GM12864 (cell line): ENCODE data around the gene APOO.

Source experiments
- DNase-seq: peaks from one replicate; pipeline ENCODE4 v3.0.0-alpha.2; 2011; ENCODE audit warnings: low read depth
- H3K4me3 ChIP-seq: 2 replicates; pipeline ENCODE4 v1.5.1; 2011; ENCODE audit warnings: mild to moderate bottlenecking, low read depth, low read length, control low read depth
- TF ChIP-seq, protein P1 (sequence below): IDR thresholded peaks from 2 replicates; pipeline ENCODE4 v1.5.1; 2011; ENCODE audit warnings: low read depth, mild to moderate bottlenecking, moderate library complexity, low read length, control low read depth, inconsistent platforms; ENCODE audit errors: missing control alignments

Gene APOO

DNA sequence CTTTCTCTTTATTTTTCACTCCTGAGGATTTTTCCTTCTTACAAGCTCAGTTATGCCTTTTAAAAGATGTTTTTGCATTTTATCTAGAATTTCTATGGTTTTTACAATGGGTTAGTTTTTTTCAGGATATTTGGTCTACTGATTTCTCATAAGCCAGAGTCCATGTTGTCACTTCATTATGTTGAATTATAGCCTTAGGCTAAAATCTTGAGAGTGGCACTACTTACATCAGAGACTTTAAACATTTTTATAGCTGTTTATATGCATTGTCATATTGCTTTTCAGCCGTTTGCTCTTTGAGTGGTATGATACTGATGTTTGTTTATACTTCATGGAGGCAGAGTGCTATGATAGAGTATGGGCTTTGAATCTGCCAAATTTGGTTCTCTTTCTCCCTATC is 36.5 kb upstream of the APOO start:
- no peak overlapping the region for H3K4me3 ChIP-seq
- TF ChIP-seq, protein P1, sequence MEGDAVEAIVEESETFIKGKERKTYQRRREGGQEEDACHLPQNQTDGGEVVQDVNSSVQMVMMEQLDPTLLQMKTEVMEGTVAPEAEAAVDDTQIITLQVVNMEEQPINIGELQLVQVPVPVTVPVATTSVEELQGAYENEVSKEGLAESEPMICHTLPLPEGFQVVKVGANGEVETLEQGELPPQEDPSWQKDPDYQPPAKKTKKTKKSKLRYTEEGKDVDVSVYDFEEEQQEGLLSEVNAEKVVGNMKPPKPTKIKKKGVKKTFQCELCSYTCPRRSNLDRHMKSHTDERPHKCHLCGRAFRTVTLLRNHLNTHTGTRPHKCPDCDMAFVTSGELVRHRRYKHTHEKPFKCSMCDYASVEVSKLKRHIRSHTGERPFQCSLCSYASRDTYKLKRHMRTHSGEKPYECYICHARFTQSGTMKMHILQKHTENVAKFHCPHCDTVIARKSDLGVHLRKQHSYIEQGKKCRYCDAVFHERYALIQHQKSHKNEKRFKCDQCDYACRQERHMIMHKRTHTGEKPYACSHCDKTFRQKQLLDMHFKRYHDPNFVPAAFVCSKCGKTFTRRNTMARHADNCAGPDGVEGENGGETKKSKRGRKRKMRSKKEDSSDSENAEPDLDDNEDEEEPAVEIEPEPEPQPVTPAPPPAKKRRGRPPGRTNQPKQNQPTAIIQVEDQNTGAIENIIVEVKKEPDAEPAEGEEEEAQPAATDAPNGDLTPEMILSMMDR: no peak
- DNase-seq: no peak

- no peak overlapping the region for H3K4me3 ChIP-seq
- no peak for DNase-seq
- TF ChIP-seq, protein P1: no peak
Observed at GRCh38 chrX:23939203-23939602, 31.5 kb upstream of the APOO start.

GRCh38 chrX:23938690-23939089 is 31.0 kb upstream of the APOO start:
- H3K4me3 ChIP-seq: no peak overlapping the region
- TF ChIP-seq, protein P1: no peak
- DNase-seq: no peak

- H3K4me3 ChIP-seq: no peak overlapping the region
- TF ChIP-seq, protein P1: no peak
- DNase-seq: no peak
Observed at GRCh38 chrX:23937100-23937499, 29.4 kb upstream of the APOO start.

- TF ChIP-seq, protein P1: no peak
- H3K4me3 ChIP-seq: no peak overlapping the region
- no peak for DNase-seq
Observed at GRCh38 chrX:23936180-23936579, 28.4 kb upstream of the APOO start.

GRCh38 chrX:23935106-23935505 is 27.4 kb upstream of the APOO start:
- DNase-seq: no peak
- no peak overlapping the region for H3K4me3 ChIP-seq
- TF ChIP-seq, protein P1: no peak

DNA sequence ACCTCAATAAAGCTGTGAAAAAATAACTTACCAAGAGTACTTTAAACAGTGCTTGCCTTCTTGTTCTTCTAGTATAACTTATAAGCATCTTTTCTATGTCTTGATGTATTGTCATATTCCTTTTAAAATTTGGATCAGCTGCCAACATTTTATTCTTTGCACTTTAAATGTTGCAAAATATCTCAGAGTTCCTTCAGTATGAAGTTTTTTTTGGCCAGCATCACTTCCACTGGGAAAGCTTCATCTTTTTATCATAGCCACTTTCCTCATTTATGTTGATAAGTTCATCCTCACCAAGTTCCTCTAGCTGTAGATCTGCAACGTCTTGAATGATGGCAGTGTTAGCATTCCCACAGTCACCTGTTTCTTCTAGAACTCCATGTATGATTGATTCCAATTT is 24.3 kb upstream of the APOO start:
- DNase-seq: no peak
- TF ChIP-seq, protein P1: no peak
- H3K4me3 ChIP-seq: no peak overlapping the region
